Measurements from ENCODE around the gene ERBB2.

The ERBB2 gene

DNA sequence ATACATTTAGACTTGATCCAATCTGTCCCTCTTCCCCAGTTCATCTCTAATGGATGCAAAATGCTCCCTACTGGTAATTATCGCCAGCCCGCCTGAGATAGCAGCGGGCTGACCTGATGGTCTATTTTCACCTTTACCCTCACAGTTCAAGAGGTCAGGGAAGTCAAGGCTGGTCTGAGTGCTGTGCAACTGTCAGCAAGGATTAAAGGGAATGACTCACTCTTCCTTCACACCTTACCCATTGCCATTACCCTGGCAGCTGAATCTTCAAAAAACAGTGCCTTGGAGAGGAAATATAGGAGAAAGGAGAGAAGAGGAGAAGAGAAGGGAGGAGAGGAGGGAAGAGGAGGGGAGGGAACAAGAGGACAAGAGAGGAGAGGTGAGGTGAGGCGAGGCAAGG lies 74.2 kb downstream of the ERBB2 start:
- Histone ChIP-seq H3K9ac (ENCODE audit: low read length) (no peak overlapping the region), H3K18ac (ENCODE audit: low read length) (no peak overlapping the region), H2BK5ac (ENCODE audit: low read length) (no peak overlapping the region), H3K27me3 (ENCODE audit: insufficient read depth, low read length, poor library complexity) (no peaks in the 10 kb centered on the region), H3K79me1 (ENCODE audit: low read length) (no peaks in the 10 kb centered on the region), H4K8ac (ENCODE audit: low read depth, low read length) (no peak overlapping the region), H3K4me2 (ENCODE audit: low read length) (no peak overlapping the region), H3K4ac (ENCODE audit: low read depth, low read length) (no peak overlapping the region), H3K79me2 (ENCODE audit: control insufficient read depth, insufficient read depth, low read length) (no peaks in the 10 kb centered on the region), H2BK120ac (ENCODE audit: low read depth, low read length) (no peak overlapping the region), H2AK5ac (ENCODE audit: low read length) (no peak overlapping the region), H3K4me1 (ENCODE audit: control insufficient read depth, low read depth, low read length) (no peaks in the 10 kb centered on the region), H3K27ac (ENCODE audit: low read depth, low read length) (no peak overlapping the region), H2BK15ac (replicated peaks; ENCODE audit: low read depth) (no peak overlapping the region), H3K4me3 (ENCODE audit: low read length) (no peak overlapping the region), H3K23ac (ENCODE audit: low read length) (no peak overlapping the region), H3K36me3 (ENCODE audit: control insufficient read depth, insufficient read depth, low read length) (no peaks in the 10 kb centered on the region), H3K56ac (ENCODE audit: low read length) (no peak overlapping the region), H4K5ac (ENCODE audit: low read length) (no peak overlapping the region)
- WGBS (ENCODE audit: extremely low coverage, insufficient coverage, low lambda C conversion rate), result no CpG with 5 or more reads among the region's 4 CpGs
- DNase-seq, result peak; percentile 24

DNA sequence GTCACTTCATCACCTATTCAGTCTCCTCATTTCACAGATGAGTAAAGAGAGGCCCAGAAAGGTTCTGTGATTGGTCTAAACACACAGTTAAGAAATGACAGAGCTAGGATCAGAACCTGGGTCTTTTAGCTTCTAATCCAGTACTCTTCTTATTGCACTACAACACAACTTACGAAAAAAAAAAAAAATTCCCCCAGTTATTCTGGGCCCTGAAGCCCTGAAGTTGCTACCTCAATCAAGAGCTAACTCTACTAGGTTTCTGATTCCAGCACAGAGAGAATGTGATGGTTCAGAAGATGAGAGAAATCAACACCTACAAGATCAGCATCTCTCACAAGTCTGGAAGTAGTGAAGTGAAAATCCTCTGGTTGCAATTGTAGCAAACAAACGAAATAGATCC lies 75.2 kb downstream of the ERBB2 start:
- no peak overlapping the region for H3K23ac ChIP-seq (ENCODE audit: low read length)
- no peak overlapping the region for H2BK120ac ChIP-seq (ENCODE audit: low read depth, low read length)
- H3K56ac ChIP-seq (ENCODE audit: low read length), result no peak overlapping the region
- H3K4ac ChIP-seq (ENCODE audit: low read depth, low read length), result no peak overlapping the region
- H3K36me3 ChIP-seq (ENCODE audit: control insufficient read depth, insufficient read depth, low read length), result no peaks in the 10 kb centered on the region
- H2AK5ac ChIP-seq (ENCODE audit: low read length), result no peak overlapping the region
- H3K79me2 ChIP-seq (ENCODE audit: control insufficient read depth, insufficient read depth, low read length), result no peaks in the 10 kb centered on the region
- no peak overlapping the region for H2BK15ac ChIP-seq (replicated peaks; ENCODE audit: low read depth)
- H3K9ac ChIP-seq (ENCODE audit: low read length), result no peak overlapping the region
- H3K27me3 ChIP-seq (ENCODE audit: insufficient read depth, low read length, poor library complexity), result no peaks in the 10 kb centered on the region
- no peak overlapping the region for H4K5ac ChIP-seq (ENCODE audit: low read length)
- H3K4me3 ChIP-seq (ENCODE audit: low read length), result no peak overlapping the region
- no peaks in the 10 kb centered on the region for H3K79me1 ChIP-seq (ENCODE audit: low read length)
- no peak overlapping the region for H4K8ac ChIP-seq (ENCODE audit: low read depth, low read length)
- no peak overlapping the region for H3K27ac ChIP-seq (ENCODE audit: low read depth, low read length)
- no peak overlapping the region for H3K4me2 ChIP-seq (ENCODE audit: low read length)
- no peak overlapping the region for H3K18ac ChIP-seq (ENCODE audit: low read length)
- no peak overlapping the region for H2BK5ac ChIP-seq (ENCODE audit: low read length)
- DNase-seq, result no peak
- H3K4me1 ChIP-seq (ENCODE audit: control insufficient read depth, low read depth, low read length), result no peaks in the 10 kb centered on the region
- WGBS (ENCODE audit: extremely low coverage, insufficient coverage, low lambda C conversion rate), result no CpG with 5 or more reads among the region's 2 CpGs

GRCh38 chr17:39776252-39776651 lies 76.4 kb downstream of the ERBB2 start:
- no peak overlapping the region for H3K27ac ChIP-seq (ENCODE audit: low read depth, low read length)
- H3K56ac ChIP-seq (ENCODE audit: low read length), result no peak overlapping the region
- DNase-seq, result no peak
- H3K27me3 ChIP-seq (ENCODE audit: insufficient read depth, low read length, poor library complexity), result no peaks in the 10 kb centered on the region
- H3K4me1 ChIP-seq (ENCODE audit: control insufficient read depth, low read depth, low read length), result no peaks in the 10 kb centered on the region
- H3K23ac ChIP-seq (ENCODE audit: low read length), result no peak overlapping the region
- no peak overlapping the region for H4K5ac ChIP-seq (ENCODE audit: low read length)
- no peak overlapping the region for H2BK120ac ChIP-seq (ENCODE audit: low read depth, low read length)
- no peak overlapping the region for H3K4ac ChIP-seq (ENCODE audit: low read depth, low read length)
- H3K79me1 ChIP-seq (ENCODE audit: low read length), result no peaks in the 10 kb centered on the region
- H2BK15ac ChIP-seq (replicated peaks; ENCODE audit: low read depth), result no peak overlapping the region
- H4K8ac ChIP-seq (ENCODE audit: low read depth, low read length), result no peak overlapping the region
- no peak overlapping the region for H3K4me2 ChIP-seq (ENCODE audit: low read length)
- no peaks in the 10 kb centered on the region for H3K36me3 ChIP-seq (ENCODE audit: control insufficient read depth, insufficient read depth, low read length)
- H3K9ac ChIP-seq (ENCODE audit: low read length), result no peak overlapping the region
- no peak overlapping the region for H3K4me3 ChIP-seq (ENCODE audit: low read length)
- no peak overlapping the region for H2AK5ac ChIP-seq (ENCODE audit: low read length)
- no peaks in the 10 kb centered on the region for H3K79me2 ChIP-seq (ENCODE audit: control insufficient read depth, insufficient read depth, low read length)
- no peak overlapping the region for H2BK5ac ChIP-seq (ENCODE audit: low read length)
- no peak overlapping the region for H3K18ac ChIP-seq (ENCODE audit: low read length)

DNA sequence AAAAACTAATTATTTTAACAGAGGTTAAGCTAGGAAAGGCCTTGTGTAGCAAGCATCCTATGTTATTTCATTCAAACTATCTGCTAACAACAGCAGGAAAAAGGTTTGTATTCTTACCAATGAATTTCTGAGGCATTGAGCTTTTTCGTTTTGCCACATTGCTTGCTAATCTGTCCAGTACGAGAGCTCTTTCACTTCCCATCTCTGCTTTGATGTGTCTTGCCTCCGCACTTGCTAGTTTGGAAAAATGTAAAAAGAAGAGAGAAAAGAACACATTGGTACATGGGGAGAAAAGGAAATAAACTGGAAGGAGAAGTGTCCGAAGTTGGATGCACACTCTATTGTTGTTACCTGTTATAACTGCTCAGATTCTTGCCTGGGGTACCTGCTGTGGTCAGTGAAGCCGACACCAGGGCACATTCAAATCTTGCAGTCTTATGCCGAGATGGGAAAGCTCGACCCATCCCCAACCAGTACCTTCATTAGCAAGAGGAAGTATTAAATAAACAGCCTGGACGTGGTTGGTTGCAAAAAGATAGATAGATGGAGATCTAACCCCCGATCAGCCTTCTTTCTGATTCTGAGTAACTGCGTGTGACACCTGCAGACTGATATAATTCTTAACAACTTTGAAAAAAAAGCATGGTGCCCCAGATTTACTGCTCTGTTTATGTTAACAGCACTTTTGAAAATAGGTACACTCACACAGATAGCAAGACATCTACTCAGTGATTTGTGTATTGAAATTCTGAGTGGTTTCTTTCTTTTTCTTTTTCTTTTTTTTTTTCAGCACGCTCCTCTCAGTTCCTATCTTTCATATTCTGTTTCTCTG lies 77.9 kb downstream of the ERBB2 start:
- no peaks in the 10 kb centered on the region for H3K79me2 ChIP-seq (ENCODE audit: control insufficient read depth, insufficient read depth, low read length)
- no peak overlapping the region for H3K4me3 ChIP-seq (ENCODE audit: low read length)
- no peak overlapping the region for H4K5ac ChIP-seq (ENCODE audit: low read length)
- WGBS (ENCODE audit: extremely low coverage, insufficient coverage, low lambda C conversion rate), result no CpG with 5 or more reads among the region's 11 CpGs
- no peak overlapping the region for H3K4ac ChIP-seq (ENCODE audit: low read depth, low read length)
- no peak overlapping the region for H2BK15ac ChIP-seq (replicated peaks; ENCODE audit: low read depth)
- no peaks in the 10 kb centered on the region for H3K27me3 ChIP-seq (ENCODE audit: insufficient read depth, low read length, poor library complexity)
- H3K27ac ChIP-seq (ENCODE audit: low read depth, low read length), result no peak overlapping the region
- DNase-seq, result no peak
- H3K4me2 ChIP-seq (ENCODE audit: low read length), result no peak overlapping the region
- H3K36me3 ChIP-seq (ENCODE audit: control insufficient read depth, insufficient read depth, low read length), result no peaks in the 10 kb centered on the region
- H2BK120ac ChIP-seq (ENCODE audit: low read depth, low read length), result no peak overlapping the region
- H4K8ac ChIP-seq (ENCODE audit: low read depth, low read length), result no peak overlapping the region
- no peak overlapping the region for H3K56ac ChIP-seq (ENCODE audit: low read length)
- H3K23ac ChIP-seq (ENCODE audit: low read length), result no peak overlapping the region
- H2AK5ac ChIP-seq (ENCODE audit: low read length), result no peak overlapping the region
- H3K9ac ChIP-seq (ENCODE audit: low read length), result no peak overlapping the region
- no peak overlapping the region for H3K18ac ChIP-seq (ENCODE audit: low read length)
- H3K4me1 ChIP-seq (ENCODE audit: control insufficient read depth, low read depth, low read length), result no peaks in the 10 kb centered on the region
- no peaks in the 10 kb centered on the region for H3K79me1 ChIP-seq (ENCODE audit: low read length)
- no peak overlapping the region for H2BK5ac ChIP-seq (ENCODE audit: low read length)

Small RNAs within 50 kb of the gene (small RNA-seq; reads per million reads assigned to genes)
- gene MIR4728 (ENCODE audit: insufficient read depth), result 1.3 reads per million
